ENCODE measurements around the gene ZNF76. TPM values are rescaled to one million over a fixed set of nuclear protein-coding genes. Genes with fewer than 3 reads are reported as not detected.

ZNF76 gene
- total RNA-seq, 6 experiments from 2014 or later: 14.4 to 19.8 (median 17.6) TPM

DNA sequence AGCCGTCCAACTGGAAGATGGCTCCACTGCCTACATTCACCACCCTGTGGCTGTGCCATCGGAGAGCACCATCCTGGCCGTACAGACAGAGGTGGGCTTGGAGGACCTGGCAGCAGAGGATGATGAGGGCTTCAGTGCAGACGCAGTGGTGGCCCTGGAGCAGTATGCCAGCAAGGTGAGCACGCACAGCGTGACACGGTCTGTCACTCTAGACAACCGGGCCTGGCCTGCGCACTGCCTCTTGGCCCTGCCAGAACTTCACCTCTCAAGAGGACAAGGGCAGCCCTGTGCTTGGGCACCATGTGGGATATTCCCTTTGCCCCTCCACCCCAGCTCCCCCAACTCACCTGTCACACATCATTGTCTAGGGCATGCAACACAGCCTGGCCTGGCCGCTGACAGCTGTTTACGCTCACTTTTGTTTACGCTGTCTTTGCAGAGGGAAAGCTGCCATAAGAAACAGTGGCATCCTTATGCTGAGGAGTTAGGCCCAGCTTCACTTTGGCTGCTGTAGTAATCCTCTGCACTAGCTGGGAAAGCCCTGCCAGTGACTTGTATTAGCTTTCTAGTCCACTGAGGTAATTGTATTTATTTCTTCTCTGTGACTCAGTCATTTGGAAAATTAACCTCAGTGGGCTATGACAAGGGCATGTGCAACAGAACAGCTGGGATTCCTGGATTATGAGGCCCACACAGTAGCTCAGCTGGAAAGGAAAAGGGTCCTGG, 28.3 kb downstream of the ZNF76 start:
- H3K4me1 ChIP-seq: no peaks in the 10 kb centered on the region
- H3K27me3 ChIP-seq: no peaks in the 10 kb centered on the region
- H3K27ac ChIP-seq: no peak overlapping the region
- ATAC-seq (no peak), DNase-seq (no peak)
- no peak for TF ChIP-seq POLR2A (IDR thresholded peaks at IDR 0.05)
- no peak for TF ChIP-seq CTCF (IDR thresholded peaks at IDR 0.05)
- no peak overlapping the region for H3K4me3 ChIP-seq
- peaks cover 0 to 70% (median 14%) of the 10 kb centered on the region in 4 donors for H3K36me3 ChIP-seq
- intact Hi-C loops (cut with DNase I): no loop called here
- 100% methylated on average over 1 of the region's 12 CpGs for WGBS (ENCODE audit: insufficient coverage, low coverage, low lambda C conversion rate, missing lambda C conversion rate)
- H3K9me3 ChIP-seq: no peaks in the 10 kb centered on the region

GRCh38 chr6:35288834-35289233, 29.3 kb downstream of the ZNF76 start:
- intact Hi-C loops (cut with DNase I): no loop called here
- H3K36me3 ChIP-seq: peaks cover 0 to 70% (median 14%) of the 10 kb centered on the region in 4 donors

DNA sequence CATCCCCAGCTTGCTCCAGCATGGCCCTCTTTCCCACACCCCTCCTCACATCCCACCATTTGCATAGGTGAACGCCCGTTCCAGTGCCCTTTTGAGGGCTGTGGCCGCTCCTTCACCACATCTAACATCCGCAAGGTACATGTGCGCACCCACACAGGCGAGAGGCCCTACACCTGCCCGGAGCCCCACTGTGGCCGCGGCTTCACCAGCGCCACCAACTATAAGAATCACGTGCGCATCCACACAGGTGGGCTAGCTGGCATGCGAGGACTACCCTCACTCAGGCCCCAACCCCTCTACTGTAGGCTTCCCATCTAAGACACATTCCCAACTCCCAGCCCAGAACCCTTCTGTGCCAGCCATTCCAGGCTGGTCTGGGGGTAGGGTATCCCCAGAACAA, 32.0 kb downstream of the ZNF76 start:
- intact Hi-C loops (cut with DNase I): no loop called here
- Histone ChIP-seq H3K4me3 (no peak overlapping the region), H3K27me3 (no peaks in the 10 kb centered on the region), H3K9me3 (no peaks in the 10 kb centered on the region), H3K4me1 (no peaks in the 10 kb centered on the region), H3K36me3 (peaks cover 0 to 69% (median 10%) of the 10 kb centered on the region in 4 donors), H3K27ac (no peak overlapping the region)
- TF ChIP-seq POLR2A (IDR thresholded peaks at IDR 0.05) (no peak), CTCF (IDR thresholded peaks at IDR 0.05) (no peak)
- WGBS (ENCODE audit: insufficient coverage, low coverage, low lambda C conversion rate, missing lambda C conversion rate): 98% methylated on average over 6 of the region's 13 CpGs
- DNase-seq (no peak), ATAC-seq (no peak)

More at GRCh38 chr6:35288834-35289233, 29.3 kb downstream of the ZNF76 start:
- no peak for TF ChIP-seq CTCF (IDR thresholded peaks at IDR 0.05)
- TF ChIP-seq POLR2A (IDR thresholded peaks at IDR 0.05): no peak
- H3K4me1 ChIP-seq: no peaks in the 10 kb centered on the region
- no peak overlapping the region for H3K27ac ChIP-seq
- 73% methylated on average over 4 of the region's 4 CpGs for whole genome bisulfite sequencing (ENCODE audit: insufficient coverage, low coverage, low lambda C conversion rate, missing lambda C conversion rate)
- ATAC-seq (no peak), DNase-seq (no peak)
- H3K27me3 ChIP-seq: no peaks in the 10 kb centered on the region
- H3K9me3 ChIP-seq: no peaks in the 10 kb centered on the region
- no peak overlapping the region for H3K4me3 ChIP-seq

- no peaks in the 10 kb centered on the region for H3K27me3 ChIP-seq
- H3K36me3 ChIP-seq: peaks cover 0 to 59% (median 8%) of the 10 kb centered on the region in 4 donors
- intact Hi-C loops (cut with DNase I): no loop called here
- no peak for DNase-seq
- no peak overlapping the region for H3K27ac ChIP-seq
- no peaks in the 10 kb centered on the region for H3K9me3 ChIP-seq
- H3K4me1 ChIP-seq: no peaks in the 10 kb centered on the region
- 30% methylated on average over 2 of the region's 15 CpGs for WGBS (ENCODE audit: insufficient coverage, low coverage, low lambda C conversion rate, missing lambda C conversion rate)
- ATAC-seq: no peak
- H3K4me3 ChIP-seq: no peak overlapping the region
- TF ChIP-seq CTCF (IDR thresholded peaks at IDR 0.05): no peak
- TF ChIP-seq POLR2A (IDR thresholded peaks at IDR 0.05): no peak
Measured at GRCh38 chr6:35292494-35292893, 33.0 kb downstream of the ZNF76 start.
